Mammary microvascular endothelial cell (primary cell): ENCODE data around the gene GLI2. TPM values are rescaled to one million over a fixed set of nuclear protein-coding genes. Genes with fewer than 3 reads are reported as not detected.

ENCODE experiments used
- total RNA-seq: library from RNA; depleted of rRNA; stranded (reverse); fragments of >200 nt; gene quantifications from 2 replicates; pipeline ENCODE4 v1.2.3, GENCODE V29; 2015

The GLI2 gene
- total RNA-seq = 0.07 and 0.39 TPM in 2 replicates

DNA sequence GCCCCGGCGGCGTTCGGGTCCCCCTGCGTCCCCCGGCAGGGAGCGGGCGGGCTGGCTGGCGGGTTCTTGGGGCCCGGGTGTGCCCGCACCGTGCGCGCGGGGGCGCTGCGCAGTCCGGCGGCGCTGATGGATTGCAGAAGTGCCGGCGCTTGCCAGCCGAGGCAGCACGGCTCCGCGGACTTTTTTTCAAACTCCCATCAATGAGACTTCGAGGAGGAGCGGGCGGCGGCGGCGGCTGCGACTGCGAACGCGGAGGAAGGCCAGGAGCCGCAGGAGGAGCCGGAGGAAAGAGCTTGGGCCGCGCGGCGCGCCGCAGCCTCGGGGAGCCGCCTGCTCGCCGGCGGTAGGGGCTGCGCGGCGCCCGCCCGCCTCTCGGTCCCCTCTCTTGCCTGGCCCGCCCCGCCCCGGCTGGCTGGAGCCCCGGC is at the start of gene GLI2:
Gene GLI2, plus strand, starts transcription at position 123 of the 425 bp plus-strand sequence. CDS start 61,453 bp downstream, outside the sequence.

